ENCODE measurements around the gene ING1.
"Not testable (repeated sequence)": the region's sequence is repeated elsewhere in the genome, so short reads cannot be mapped to it uniquely, and the experiment has no call there.

ING1 gene

GRCh38 chr13:110713642-110713952, at the start of gene ING1:
TSS of gene ING1 (plus strand) at chr13:110713700. CDS start at chr13:110714150, 450 bp downstream.
- DNase-seq (ENCODE audit: low read depth in 2 of 2) = no peak

GRCh38 chr13:110664041-110664440, 49.5 kb upstream of the ING1 start:
- DNase-seq (ENCODE audit: low read depth in 2 of 2) = no peak

- DNase-seq (ENCODE audit: low read depth in 2 of 2) = no peak
Observed at GRCh38 chr13:110664673-110665072, 48.8 kb upstream of the ING1 start.

GRCh38 chr13:110665491-110666254, 47.8 kb upstream of the ING1 start:
- no peak for DNase-seq (ENCODE audit: low read depth in 2 of 2)

- no peak for DNase-seq (ENCODE audit: low read depth in 2 of 2)
Observed at GRCh38 chr13:110666255-110666533, 47.3 kb upstream of the ING1 start.

GRCh38 chr13:110669036-110669435, 44.5 kb upstream of the ING1 start:
- no peak for DNase-seq (ENCODE audit: low read depth in 2 of 2)

- not testable (repeated sequence) for DNase-seq (ENCODE audit: low read depth in 2 of 2)
Observed at GRCh38 chr13:110669814-110670213, 43.7 kb upstream of the ING1 start.

GRCh38 chr13:110676595-110677587, 36.6 kb upstream of the ING1 start:
- peak; percentile 19 to 26 for DNase-seq (ENCODE audit: low read depth in 2 of 2)

GRCh38 chr13:110677731-110678545, 35.6 kb upstream of the ING1 start:
- DNase-seq (ENCODE audit: low read depth in 2 of 2) = peak in 1 of 2 donors; percentile 3

GRCh38 chr13:110680852-110681251, 32.6 kb upstream of the ING1 start:
- no peak for DNase-seq (ENCODE audit: low read depth in 2 of 2)

GRCh38 chr13:110681868-110682550, 31.5 kb upstream of the ING1 start:
- no peak for DNase-seq (ENCODE audit: low read depth in 2 of 2)

GRCh38 chr13:110682746-110683145, 30.8 kb upstream of the ING1 start:
- no peak for DNase-seq (ENCODE audit: low read depth in 2 of 2)

GRCh38 chr13:110683203-110683883, 30.2 kb upstream of the ING1 start:
- DNase-seq (ENCODE audit: low read depth in 2 of 2) = no peak

- DNase-seq (ENCODE audit: low read depth in 2 of 2) = no peak
Observed at GRCh38 chr13:110683921-110684320, 29.6 kb upstream of the ING1 start.

- no peak for DNase-seq (ENCODE audit: low read depth in 2 of 2)
Observed at GRCh38 chr13:110684388-110685056, 29.0 kb upstream of the ING1 start.

GRCh38 chr13:110685305-110686020, 28.0 kb upstream of the ING1 start:
- no peak for DNase-seq (ENCODE audit: low read depth in 2 of 2)

GRCh38 chr13:110687736-110688135, 25.8 kb upstream of the ING1 start:
- no peak for DNase-seq (ENCODE audit: low read depth in 2 of 2)

GRCh38 chr13:110689041-110689440, 24.5 kb upstream of the ING1 start:
- no peak for DNase-seq (ENCODE audit: low read depth in 2 of 2)

- no peak for DNase-seq (ENCODE audit: low read depth in 2 of 2)
Observed at GRCh38 chr13:110689711-110690110, 23.8 kb upstream of the ING1 start.

- no peak for DNase-seq (ENCODE audit: low read depth in 2 of 2)
Observed at GRCh38 chr13:110690516-110690915, 23.0 kb upstream of the ING1 start.

Data from stimulated activated CD4-positive, alpha-beta T cell treated with anti-CD3 and anti-CD28 coated beads, Interleukin-4, amount 100 ng/mL, for 48 hours (primary cell).